HG03066 (cell line): Measurements from ENCODE around the gene CNTNAP2.

ENCODE experiments used
- ATAC-seq: cut with Tn5 transposase; IDR thresholded peaks from one replicate; pipeline ENCODE4 v1.9.1; 2021; ENCODE audit warnings: low read depth; ENCODE audit not compliant: unreplicated experiment

The CNTNAP2 gene

DNA sequence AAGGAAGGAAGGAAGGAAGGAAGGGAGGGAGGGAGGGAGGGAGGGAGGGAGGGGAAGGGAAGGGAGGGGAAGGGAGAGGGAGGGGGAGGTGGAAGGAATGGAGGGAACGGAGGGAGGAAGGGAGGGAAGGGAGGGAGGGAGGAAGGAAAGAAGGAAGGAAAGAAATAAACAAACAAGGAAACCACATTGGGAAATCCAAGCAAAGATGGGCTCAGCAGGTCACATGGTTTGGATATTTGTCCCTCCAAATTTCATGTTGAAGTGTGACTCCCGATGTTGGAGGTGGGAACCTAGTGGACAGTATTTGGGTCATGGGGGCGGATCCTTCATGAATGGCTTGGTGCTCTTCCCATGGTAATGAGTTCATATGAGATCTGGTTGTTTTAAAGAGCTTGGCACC lies 2019.4 kb downstream of the CNTNAP2 start:
- ATAC-seq = no peak

DNA sequence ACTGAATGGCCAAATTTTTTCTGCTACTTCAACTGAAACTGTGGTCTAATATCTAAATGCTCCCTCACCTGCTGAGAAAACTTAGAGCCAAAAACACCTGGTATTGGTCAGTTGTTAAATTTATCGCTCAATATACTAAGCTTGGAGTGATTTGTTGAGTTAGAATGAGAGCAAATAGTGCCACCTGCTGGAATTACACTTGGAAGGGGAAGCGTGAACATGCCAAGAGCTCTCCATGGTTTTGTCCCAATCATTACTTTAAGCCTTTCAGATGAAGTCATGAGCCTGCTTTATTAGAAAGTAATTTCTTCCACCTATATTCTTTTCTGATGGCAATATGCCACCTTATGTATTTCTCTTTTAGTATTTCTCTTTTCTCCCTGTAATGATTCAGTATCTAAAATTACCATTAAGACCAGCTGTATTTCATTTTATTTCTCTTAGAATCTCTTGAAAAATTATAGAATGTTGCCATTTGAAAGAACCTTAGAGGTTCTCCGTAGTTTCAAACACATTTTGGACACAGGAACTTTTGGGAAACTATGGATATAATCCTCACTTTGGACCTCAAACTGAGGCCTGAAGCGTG lies 2026.2 kb downstream of the CNTNAP2 start:
- ATAC-seq = no peak

DNA sequence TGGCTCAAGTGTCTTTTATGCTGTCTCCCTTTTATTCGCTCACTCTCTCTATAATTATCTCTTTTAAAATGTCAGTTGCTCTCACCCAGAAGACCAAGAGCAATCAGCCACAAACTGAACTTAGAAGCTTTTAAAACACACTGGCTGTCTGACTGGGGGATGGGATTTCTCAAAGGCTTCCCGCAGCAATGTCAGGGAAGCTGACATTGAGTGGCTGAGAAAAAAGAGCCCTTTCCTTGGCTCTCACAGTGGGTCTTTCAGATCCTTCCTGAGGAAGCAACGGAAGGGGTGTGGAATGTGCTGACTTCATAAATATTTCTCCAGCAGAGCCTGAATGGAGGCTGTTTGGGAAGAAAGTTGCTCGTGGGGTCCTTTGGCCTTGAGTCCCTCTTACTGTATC lies 2028.2 kb downstream of the CNTNAP2 start:
- no peak for ATAC-seq

DNA sequence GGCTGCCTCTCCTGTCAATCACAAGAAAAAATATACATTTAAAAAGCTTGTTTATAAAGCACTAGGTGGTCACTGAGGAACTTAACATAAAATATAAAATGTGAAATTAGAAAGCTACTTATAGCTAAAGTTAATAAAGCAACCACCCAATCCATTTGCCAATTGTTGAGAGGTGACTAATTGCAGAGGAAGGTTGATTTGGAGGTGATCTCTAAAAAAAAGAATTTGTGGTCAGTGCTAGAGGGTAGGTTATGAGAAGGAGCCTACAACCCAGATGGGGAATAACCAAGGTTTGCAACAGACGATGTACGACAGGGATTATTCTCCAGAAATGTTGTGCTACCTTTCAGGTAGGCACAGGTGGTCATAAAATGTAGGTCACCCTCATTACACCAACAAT lies 2029.7 kb downstream of the CNTNAP2 start:
- no peak for ATAC-seq

DNA sequence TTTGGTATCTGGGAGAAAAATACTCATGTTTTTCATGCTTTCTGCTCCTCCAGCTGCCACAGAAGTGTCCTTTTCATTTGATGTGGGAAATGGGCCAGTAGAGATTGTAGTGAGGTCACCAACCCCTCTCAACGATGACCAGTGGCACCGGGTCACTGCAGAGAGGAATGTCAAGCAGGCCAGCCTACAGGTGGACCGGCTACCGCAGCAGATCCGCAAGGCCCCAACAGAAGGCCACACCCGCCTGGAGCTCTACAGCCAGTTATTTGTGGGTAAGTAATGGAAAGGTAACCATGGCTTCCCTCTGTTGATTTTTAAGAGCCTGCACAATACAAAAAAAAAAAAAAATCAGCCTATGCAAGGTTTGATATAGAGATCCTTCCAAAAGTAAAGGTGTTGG lies 2030.8 kb downstream of the CNTNAP2 start:
- no peak for ATAC-seq

DNA sequence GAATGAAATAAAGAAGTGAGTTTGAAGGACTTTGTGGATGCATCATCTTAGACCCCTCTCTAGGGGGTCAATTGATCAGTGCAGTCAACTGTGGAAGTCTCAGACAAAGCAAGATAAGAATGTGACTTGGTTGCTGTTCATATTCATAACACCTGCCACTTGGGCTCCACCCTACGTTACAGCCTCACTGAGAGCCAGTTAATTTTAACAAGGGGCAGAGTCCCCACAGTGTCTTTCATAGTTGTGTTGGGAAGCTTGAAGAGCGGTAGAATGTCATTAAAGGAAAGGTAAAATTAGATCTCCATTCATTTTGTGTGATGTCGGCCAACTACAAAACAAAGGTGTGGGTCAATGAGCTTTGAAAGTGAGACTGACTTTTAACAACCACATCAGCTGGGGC lies 2031.9 kb downstream of the CNTNAP2 start:
- no peak for ATAC-seq

DNA sequence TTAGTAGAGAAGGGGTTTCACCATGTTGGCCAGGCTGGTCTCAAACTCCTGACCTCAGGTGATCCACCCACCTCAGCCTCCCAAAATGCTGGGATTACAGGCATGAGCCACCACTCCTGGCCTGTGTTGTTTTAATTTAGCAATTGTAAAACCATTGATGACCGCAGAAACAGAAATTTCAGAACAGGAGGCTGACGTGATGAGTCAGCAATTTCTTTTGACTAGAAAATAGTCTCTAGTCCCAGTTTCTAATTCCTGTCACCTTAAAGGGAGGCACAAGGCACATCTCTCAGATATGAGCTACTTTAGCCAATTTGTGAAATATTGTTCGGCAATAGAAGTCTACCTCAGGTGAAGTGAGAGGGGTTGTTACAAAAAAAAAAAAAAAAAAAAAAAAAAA lies 2033.1 kb downstream of the CNTNAP2 start:
- no peak for ATAC-seq

DNA sequence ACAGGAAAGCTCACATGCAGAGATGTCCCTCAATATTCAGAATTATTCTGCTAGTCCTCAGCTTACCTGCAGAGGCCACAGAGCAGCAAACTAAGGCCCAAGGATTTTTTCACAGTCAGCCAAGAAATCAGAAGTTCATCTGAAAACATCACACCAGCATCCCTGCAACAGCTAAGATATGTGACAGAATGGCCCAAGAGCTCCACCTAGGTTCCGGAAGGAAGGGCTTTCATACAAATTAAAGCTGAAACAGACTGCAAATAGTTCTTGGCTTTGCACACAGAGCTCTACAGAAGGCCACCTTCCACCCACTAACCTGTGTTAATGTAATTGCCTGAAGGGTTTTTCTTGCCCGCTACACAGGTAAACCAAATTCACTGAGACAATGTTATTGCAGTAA lies 2035.2 kb downstream of the CNTNAP2 start:
- no peak for ATAC-seq

DNA sequence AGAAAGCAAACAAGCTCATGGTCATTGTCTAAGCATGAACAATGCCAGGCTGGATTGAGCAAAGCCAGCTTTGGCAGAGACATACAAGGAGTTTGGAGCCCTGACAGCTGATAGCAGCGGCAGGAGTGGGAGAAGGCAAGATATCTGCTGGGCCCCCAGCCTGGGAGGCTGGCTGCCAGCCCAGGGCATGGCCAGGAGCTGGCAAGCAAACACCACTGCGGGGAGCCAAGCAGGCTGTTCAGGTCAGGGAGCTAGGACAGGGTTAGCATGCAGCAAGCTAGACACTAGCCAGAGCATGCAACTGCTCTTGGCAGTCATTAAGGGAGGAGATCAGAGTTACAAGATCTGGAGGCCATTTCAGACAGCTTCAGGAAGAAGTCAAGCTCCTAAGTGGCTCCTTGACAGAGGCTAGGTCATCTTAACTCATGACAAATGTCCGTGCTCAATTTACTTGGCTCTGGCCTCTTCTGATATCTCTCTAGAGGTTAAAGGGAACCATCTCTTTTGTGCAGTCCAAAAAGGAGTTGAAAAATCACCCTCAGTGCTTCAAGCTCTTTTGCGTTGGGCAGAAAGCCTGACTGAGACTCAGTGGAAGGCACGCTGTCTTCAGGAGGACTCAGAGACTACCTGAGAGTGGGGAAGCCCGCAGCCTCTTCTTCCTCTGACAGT lies 2037.1 kb downstream of the CNTNAP2 start:
- no peak for ATAC-seq

DNA sequence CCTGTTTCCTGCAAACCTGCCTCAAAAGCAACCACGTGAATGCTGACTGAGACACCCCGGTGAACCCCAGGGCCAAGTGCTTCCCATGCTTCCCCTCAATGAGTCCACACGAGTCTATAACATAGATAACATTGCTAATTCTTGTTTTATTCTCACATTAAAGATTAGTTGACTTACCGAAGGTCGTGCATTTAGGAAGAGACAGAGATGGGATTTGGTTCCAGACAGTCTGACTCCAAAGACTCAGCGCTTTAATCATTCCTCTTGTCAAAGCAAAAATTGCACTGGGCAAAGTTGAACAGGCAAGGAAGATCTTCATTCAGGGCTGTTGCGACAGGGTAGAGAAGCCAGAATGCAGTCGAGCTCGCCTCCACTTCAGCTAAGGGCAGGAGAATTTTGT lies 2038.4 kb downstream of the CNTNAP2 start:
- no peak for ATAC-seq

DNA sequence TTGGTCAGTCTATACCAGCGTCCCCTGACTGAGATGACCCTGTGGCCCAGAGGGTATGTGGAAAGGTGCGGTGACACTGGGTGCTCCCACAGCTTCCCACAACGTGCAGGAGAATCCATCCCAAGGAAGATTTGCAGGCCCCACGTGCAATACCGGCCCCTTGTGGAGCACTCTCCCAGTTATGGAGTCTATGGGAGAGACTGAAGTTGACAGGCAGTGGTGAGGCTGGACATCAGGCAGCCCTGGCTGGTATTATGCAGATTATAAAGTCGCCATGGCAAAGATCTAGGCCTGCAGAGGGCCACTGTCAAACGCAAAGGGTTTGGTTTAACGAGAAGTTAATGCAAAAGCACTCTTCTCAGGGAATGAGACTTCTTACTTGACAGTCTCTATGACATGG lies 2039.2 kb downstream of the CNTNAP2 start:
- ATAC-seq = no peak

DNA sequence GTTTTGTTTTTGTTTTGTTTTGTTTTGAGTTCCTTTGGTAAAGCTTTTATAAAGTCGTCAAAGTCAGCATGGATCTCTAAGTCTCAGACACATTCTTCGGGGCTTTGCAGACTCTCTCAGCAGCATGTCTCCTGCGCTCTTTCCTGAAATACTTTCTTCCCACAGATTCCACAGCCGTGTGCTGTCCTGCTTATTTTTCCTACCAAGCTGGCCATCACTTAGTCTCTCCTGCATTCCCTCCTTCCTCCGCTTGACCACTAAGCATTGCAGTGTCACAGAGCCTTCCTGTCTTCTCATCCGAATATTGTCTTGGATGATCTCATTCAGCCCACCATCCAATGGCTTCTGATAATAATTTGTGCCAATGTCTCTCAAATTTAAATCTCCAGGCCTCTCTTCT lies 2039.6 kb downstream of the CNTNAP2 start:
- no peak for ATAC-seq

DNA sequence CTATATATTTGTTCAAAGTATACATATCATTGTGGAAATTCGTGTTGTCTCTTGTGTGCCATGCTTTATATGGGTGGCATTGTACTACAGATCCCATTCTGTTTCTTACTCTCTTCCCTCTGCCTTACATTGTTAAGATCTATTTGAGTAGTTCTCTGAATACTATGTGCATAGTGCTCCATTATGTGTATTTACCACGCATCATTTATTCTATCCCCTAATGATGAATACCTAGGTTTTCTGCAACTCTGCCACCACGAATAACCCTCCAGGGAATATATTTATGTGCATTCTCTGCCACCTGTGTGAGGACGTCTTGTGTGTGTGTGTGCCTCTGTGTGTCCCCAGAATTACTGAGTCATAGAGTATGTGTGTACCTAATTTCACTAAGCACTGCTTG lies 2042.7 kb downstream of the CNTNAP2 start:
- ATAC-seq = no peak

DNA sequence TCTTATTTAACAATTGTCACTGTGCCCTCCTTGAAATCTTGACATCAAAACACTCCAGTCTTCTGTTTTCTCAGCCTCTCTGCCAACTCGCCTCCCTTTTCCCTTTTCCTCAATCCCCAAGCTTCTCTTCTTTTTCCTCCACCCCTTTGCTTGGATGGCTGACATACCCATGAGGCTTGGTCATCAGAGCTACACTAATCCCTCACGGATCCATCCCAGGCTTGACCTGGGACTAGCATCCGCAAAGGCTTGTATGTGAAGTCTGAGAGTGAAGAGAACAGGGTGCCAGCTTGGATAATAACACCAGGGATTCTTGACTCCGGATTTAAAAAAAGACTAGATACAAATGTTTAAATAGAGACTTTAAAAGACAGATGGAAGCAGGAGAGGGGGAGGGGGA lies 2045.2 kb downstream of the CNTNAP2 start:
- no peak for ATAC-seq

DNA sequence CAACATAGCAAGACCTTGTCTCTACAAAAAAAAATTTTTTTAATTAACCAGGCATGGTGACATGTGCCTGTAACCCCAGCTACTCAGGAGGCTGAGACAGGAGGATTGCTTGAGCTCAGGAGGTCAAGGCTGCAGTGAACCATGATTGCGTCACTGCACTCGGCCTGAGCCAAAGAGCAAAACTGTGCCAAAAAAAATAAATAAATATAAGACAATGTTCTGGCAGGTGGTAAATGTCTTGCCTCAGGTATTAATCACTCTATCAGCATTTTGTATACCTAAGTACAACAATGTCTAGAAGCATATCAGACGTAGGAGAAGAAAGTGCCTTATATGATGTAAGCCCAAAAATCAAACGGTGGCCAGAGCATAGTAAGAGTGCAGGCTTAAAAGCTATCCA lies 2046.2 kb downstream of the CNTNAP2 start:
- no peak for ATAC-seq

DNA sequence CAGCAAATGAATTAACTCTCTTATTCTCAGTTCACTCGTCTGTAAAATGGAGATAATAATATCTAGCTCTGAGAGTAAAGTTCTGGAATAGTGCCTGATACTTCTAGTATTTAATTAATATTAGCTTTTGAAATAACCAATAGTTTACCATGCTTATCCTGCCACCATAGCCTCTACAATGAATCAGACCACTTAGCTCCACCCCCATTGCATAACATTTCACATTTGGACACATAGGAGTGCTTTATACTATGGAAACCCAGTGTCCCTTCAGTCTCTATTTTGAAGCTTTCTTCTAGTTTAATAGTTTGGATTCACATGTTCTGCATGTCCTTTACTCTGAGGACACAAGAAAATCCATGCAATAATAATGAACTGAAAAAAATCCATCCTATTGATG lies 2046.6 kb downstream of the CNTNAP2 start:
- no peak for ATAC-seq

DNA sequence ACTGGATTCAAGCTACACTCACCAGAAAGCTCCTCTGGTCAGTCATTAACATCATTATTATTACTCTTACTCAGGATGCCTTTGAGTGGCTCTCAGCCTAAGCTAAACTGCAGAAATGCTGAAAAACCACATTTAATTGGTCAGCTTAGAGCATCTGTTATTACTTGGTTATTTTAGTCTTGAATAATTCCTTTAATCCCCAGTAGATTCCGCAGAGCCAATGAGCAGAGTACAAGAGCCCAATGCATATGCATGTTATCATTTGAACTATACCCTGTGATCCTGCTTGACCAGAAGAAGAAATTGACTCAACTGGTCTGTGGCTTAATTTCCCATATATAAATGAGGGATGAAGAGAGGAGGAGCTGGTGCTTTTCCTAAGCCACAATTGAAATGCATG lies 2056.3 kb downstream of the CNTNAP2 start:
- ATAC-seq = no peak

DNA sequence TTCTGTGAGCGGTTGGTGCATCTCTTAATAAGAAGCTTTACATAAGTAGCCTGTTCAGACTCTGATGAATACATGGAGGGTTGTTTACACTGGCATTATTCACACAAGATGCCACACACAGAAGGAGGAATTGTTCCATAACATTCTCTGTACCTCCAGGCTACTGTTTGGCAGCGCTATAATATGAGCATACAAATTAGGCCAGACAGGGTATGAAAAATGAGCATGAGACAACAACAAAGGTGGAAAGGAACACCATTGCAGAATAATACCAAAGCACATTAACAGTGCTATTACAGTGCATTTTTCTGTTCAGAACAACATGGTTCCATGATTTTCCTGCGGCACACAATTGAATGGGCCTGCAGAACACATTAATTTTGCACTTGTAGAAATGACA lies 2056.8 kb downstream of the CNTNAP2 start:
- no peak for ATAC-seq

DNA sequence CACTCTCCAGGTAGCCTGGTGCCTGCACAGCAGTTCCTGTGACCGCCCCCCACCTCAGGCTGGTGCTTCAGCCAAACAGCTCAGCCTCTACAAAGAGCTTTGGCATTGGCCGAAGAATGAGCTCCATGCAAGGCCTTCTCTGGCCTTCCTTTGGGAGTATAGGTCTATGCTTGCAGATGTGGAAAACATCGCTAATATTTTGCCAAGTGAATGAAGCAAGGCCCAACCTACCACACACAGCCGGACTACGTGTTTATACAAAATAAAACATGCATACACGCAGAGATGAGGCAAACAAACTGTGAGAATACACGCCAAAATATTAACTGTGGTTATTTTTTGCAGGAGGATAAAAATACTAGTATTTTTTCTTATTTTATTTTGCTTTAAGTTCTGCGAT lies 2057.8 kb downstream of the CNTNAP2 start:
- no peak for ATAC-seq

DNA sequence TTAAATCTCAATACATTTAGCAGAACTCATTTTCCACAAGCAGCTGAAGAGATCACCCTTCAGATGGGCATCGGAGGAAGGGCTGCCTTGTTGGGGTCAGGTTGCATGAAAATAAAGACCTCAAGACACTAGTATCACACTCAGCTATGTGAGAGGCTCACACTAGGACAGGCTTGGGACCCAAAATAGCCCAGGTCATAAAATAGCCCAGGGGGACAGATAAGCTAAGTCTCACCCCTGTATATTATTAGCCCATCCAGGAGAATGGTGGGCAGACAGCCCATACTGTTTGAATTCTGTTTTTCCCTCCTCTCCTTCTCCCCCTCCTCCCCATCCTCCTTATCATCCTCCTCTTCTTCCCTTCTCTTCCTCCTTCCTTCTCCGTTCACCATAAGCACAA lies 2058.9 kb downstream of the CNTNAP2 start:
- no peak for ATAC-seq

DNA sequence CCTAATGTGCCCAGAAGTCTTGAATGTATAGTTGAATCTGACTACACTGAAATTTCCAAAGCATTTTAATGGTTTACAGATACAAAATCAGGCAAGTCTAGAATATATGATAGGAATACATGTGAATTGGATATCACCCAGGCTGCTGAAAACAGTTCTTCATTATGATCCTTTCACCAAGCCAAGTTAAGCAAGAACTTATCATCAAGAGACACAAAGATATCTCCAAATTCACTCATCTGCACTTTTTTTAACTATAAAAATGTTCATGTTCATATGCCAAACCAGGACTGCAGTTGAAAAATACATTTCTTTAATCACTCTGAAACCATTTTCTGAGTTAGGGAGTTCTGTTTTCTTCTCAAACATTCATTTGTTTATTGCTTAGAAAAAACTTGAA lies 2061.4 kb downstream of the CNTNAP2 start:
- no peak for ATAC-seq

DNA sequence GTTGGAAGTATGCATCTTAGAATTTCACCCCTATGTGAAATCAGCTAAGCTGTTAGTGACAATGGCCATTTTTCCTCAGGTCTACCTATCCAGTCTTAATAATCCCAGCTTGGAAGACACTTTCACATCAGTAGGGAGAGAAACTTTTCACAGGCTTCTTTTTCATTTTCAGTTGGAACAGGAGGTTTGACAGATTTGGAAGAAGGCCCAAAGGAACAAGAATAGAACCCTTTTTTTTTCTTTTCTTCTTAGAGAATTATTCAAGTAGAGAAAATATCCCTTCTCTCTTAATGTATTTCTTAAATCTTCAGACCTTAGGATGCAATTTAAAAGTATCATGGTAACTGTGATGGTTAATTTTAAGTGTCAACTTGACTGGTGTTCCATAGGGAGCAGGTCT lies 2063.5 kb downstream of the CNTNAP2 start:
- no peak for ATAC-seq

DNA sequence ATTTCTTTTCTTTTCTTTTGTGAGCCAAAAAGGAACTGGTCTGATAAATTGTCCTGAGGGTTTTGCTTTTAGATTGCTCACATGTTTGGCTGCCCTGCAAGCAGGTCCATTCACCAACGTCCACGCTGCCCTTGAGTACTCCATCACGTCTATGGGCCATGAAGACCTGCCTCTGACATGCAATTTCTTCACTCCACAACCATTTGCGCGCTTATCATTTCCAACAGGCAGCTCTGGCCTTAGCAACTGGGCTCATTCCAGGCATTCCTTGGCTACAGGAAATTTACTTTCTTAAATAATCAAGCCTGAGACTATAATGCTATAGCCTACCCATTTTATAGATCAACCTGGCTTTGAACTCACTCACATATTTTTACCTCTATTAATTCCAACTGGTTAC lies 2065.7 kb downstream of the CNTNAP2 start:
- no peak for ATAC-seq
